SK-N-SH treated with all-trans-retinoic acid at 6 μM for 48 hours (cell line): Measurements from ENCODE around the gene KRT31.

Experiments used
- ATAC-seq: fragments of 200-7000 bp; cut with Tn5 transposase; 3 replicates; pipeline ENCODE4 v1.9.1; 2020; ENCODE audit warnings: mild to moderate bottlenecking, moderate library complexity
- ARNTL ChIP-seq: fragments of 450-650 bp; formaldehyde crosslinking; IDR thresholded peaks from 2 replicates; pipeline ENCODE4 v1.5.0; 2020; ENCODE audit warnings: low read depth, mild to moderate bottlenecking, moderate library complexity, borderline replicate concordance
- BACH2 ChIP-seq: fragments of 250-450 bp; sonication (Bioruptor Pico); IDR thresholded peaks from 2 replicates; pipeline ENCODE4 v1.9.0; 2021; ENCODE audit warnings: mild to moderate bottlenecking, borderline replicate concordance
- CSDC2 ChIP-seq: fragments of 250-450 bp; sonication (Bioruptor Pico); IDR thresholded peaks from 2 replicates; pipeline ENCODE4 v1.5.0; 2020; ENCODE audit warnings: mild to moderate bottlenecking, moderate library complexity
- CSRNP3 ChIP-seq: fragments of 250-450 bp; sonication (Bioruptor Pico); IDR thresholded peaks from 2 replicates; pipeline ENCODE4 v1.5.1; 2021; ENCODE audit warnings: mild to moderate bottlenecking, moderate library complexity
- ESRRG ChIP-seq: fragments of 250-450 bp; sonication (Bioruptor Pico); IDR thresholded peaks from 2 replicates; pipeline ENCODE4 v1.6.1; 2021; ENCODE audit warnings: mild to moderate bottlenecking
- GLIS3 ChIP-seq: fragments of 250-450 bp; sonication (Bioruptor Pico); IDR thresholded peaks from 2 replicates; pipeline ENCODE4 v1.5.0; 2020; ENCODE audit warnings: mild to moderate bottlenecking, moderate library complexity
- ISL1 ChIP-seq: fragments of 250-450 bp; sonication (Bioruptor Pico); IDR thresholded peaks from 2 replicates; pipeline ENCODE4 v2.1.2; 2022; ENCODE audit warnings: mild to moderate bottlenecking, moderate library complexity
- OSR1 ChIP-seq: fragments of 250-450 bp; sonication (Bioruptor Pico); IDR thresholded peaks from 2 replicates; pipeline ENCODE4 v1.8.0; 2022; ENCODE audit warnings: moderate library complexity, mild to moderate bottlenecking, inconsistent platforms
- PATZ1 ChIP-seq: fragments of 250-450 bp; sonication (Bioruptor Pico); IDR thresholded peaks from 2 replicates; pipeline ENCODE4 v1.8.0; 2020; ENCODE audit warnings: mild to moderate bottlenecking, moderate library complexity, borderline replicate concordance
- POU6F1 ChIP-seq: fragments of 250-450 bp; sonication (Bioruptor Pico); IDR thresholded peaks from 2 replicates; pipeline ENCODE4 v1.8.0; 2021; ENCODE audit warnings: low read depth, mild to moderate bottlenecking, moderate library complexity, borderline replicate concordance
- RARB ChIP-seq: fragments of 250-450 bp; sonication (Bioruptor Pico); IDR thresholded peaks from 2 replicates; pipeline ENCODE4 v1.8.0; 2021; ENCODE audit warnings: mild to moderate bottlenecking, moderate library complexity
- SNAI2 ChIP-seq: fragments of 250-450 bp; sonication (Bioruptor Pico); IDR thresholded peaks from 2 replicates; pipeline ENCODE4 v1.5.0; 2020; ENCODE audit warnings: mild to moderate bottlenecking, moderate library complexity
- TCF4 ChIP-seq: fragments of 250-450 bp; sonication (Bioruptor Pico); IDR thresholded peaks from 2 replicates; pipeline ENCODE4 v1.8.0; 2021; ENCODE audit warnings: mild to moderate bottlenecking, moderate library complexity, borderline replicate concordance
- TOX ChIP-seq: fragments of 250-450 bp; sonication (Bioruptor Pico); IDR thresholded peaks from 2 replicates; pipeline ENCODE4 v1.8.0; 2021; ENCODE audit warnings: mild to moderate bottlenecking, moderate library complexity, borderline replicate concordance
- TSHZ2 ChIP-seq: fragments of 250-450 bp; sonication (Bioruptor Pico); IDR thresholded peaks from 2 replicates; pipeline ENCODE4 v1.5.0; 2020; ENCODE audit warnings: mild to moderate bottlenecking, moderate library complexity
- ZC3H10 ChIP-seq: fragments of 250-450 bp; sonication (Bioruptor Pico); IDR thresholded peaks from 2 replicates; pipeline ENCODE4 v1.5.1; 2021; ENCODE audit warnings: mild to moderate bottlenecking, moderate library complexity
- ZFP30 ChIP-seq: fragments of 450-650 bp; formaldehyde crosslinking; IDR thresholded peaks from 2 replicates; pipeline ENCODE4 v1.5.0; 2022; ENCODE audit warnings: mild to moderate bottlenecking, moderate library complexity
- ZNF565 ChIP-seq: fragments of 450-650 bp; formaldehyde crosslinking; conservative IDR thresholded peaks from 2 replicates; pipeline ENCODE4 v1.5.0; 2020; ENCODE audit warnings: low read depth, mild to moderate bottlenecking, moderate library complexity
- ZNF8 ChIP-seq: fragments of 450-650 bp; formaldehyde crosslinking; IDR thresholded peaks from 2 replicates; pipeline ENCODE4 v1.5.0; 2020; ENCODE audit warnings: mild to moderate bottlenecking, moderate library complexity

The KRT31 gene

GRCh38 chr17:41442739-41443138 lies 45.3 kb upstream of the KRT31 start (continued):
- no peak for TF ChIP-seq POU6F1 (CRISPR knock-in tag)
- no peak for TF ChIP-seq ARNTL (CRISPR knock-in tag)
- no peak for TF ChIP-seq PATZ1 (CRISPR knock-in tag)
- no peak for TF ChIP-seq TCF4 (CRISPR knock-in tag)
- no peak for TF ChIP-seq ZFP30 (CRISPR knock-in tag)
- no peak for TF ChIP-seq BACH2 (CRISPR knock-in tag)
- no peak for TF ChIP-seq TOX (CRISPR knock-in tag)
- no peak for TF ChIP-seq ZNF565 (CRISPR knock-in tag)
- TF ChIP-seq TSHZ2 = no peak

GRCh38 chr17:41440531-41441033 lies 43.2 kb upstream of the KRT31 start, which contains the start of gene KRT38:
TSS of gene KRT38 (minus strand) at chr17:41440983. CDS start at chr17:41440921, 62 bp downstream.
- ATAC-seq = no peak
- TF ChIP-seq ESRRG (CRISPR knock-in tag) = no peak
- no peak for TF ChIP-seq OSR1 (CRISPR knock-in tag)
- TF ChIP-seq POU6F1 (CRISPR knock-in tag) = no peak
- no peak for TF ChIP-seq TSHZ2
- TF ChIP-seq TCF4 (CRISPR knock-in tag) = no peak
- TF ChIP-seq ISL1 (CRISPR knock-in tag) = no peak
- no peak for TF ChIP-seq SNAI2 (CRISPR knock-in tag)
- TF ChIP-seq ZC3H10 (CRISPR knock-in tag) = no peak
- no peak for TF ChIP-seq ZNF565 (CRISPR knock-in tag)
- TF ChIP-seq RARB = no peak
- TF ChIP-seq CSDC2 = no peak

GRCh38 chr17:41439375-41439774 lies 42.0 kb upstream of the KRT31 start:
- no peak for ATAC-seq
- TF ChIP-seq POU6F1 (CRISPR knock-in tag) (no peak), OSR1 (CRISPR knock-in tag) (no peak), ARNTL (CRISPR knock-in tag) (no peak), ZNF8 (CRISPR knock-in tag) (no peak), CSRNP3 (CRISPR knock-in tag) (no peak), RARB (no peak), GLIS3 (CRISPR knock-in tag) (no peak), TSHZ2 (no peak)
